ENCODE data around the gene SPAG16.

Gene SPAG16

GRCh38 chr2:214412679-214413078 lies 1128.4 kb downstream of the SPAG16 start:
- no peaks in the 10 kb centered on the region for H3F3A ChIP-seq (ENCODE audit: insufficient read depth, low read length)
- H3K4me3 ChIP-seq (ENCODE audit: low read depth, low read length, poor library complexity, severe bottlenecking): no peak overlapping the region
- no peaks in the 10 kb centered on the region for H3K79me2 ChIP-seq (ENCODE audit: insufficient read depth, low read length)
- H3K27ac ChIP-seq (ENCODE audit: low read depth, low read length, poor library complexity, severe bottlenecking): no peak overlapping the region
- no peaks in the 10 kb centered on the region for H4K20me1 ChIP-seq (ENCODE audit: insufficient read depth, low read length)
- H3K9ac ChIP-seq (ENCODE audit: low read length): no peak overlapping the region
- H3K36me3 ChIP-seq (ENCODE audit: insufficient read depth, low read length): no peaks in the 10 kb centered on the region
- no peak overlapping the region for H3K4me2 ChIP-seq (ENCODE audit: low read length)
- H3K9me2 ChIP-seq (ENCODE audit: low read depth, low read length): no peaks in the 10 kb centered on the region
- TF ChIP-seq CTCF (IDR thresholded peaks at IDR 0.05; ENCODE audit: low read length): no peak
- no peak for TF ChIP-seq EZH2 (IDR thresholded peaks at IDR 0.05; ENCODE audit: borderline replicate concordance, low read length)
- H3K4me1 ChIP-seq (ENCODE audit: insufficient read depth, low read length, severe bottlenecking): no peaks in the 10 kb centered on the region
- H3K27me3 ChIP-seq (ENCODE audit: insufficient read depth, low read length): no peaks in the 10 kb centered on the region
- H3K9me3 ChIP-seq (ENCODE audit: low read length): no peaks in the 10 kb centered on the region
- no peak overlapping the region for H2AFZ ChIP-seq (ENCODE audit: low read length)

GRCh38 chr2:214436470-214436869 lies 1152.2 kb downstream of the SPAG16 start:
- Histone ChIP-seq H3K4me3 (ENCODE audit: low read depth, low read length, poor library complexity, severe bottlenecking) (no peak overlapping the region), H3K27ac (ENCODE audit: low read depth, low read length, poor library complexity, severe bottlenecking) (no peak overlapping the region), H3K9ac (ENCODE audit: low read length) (no peak overlapping the region), H3F3A (ENCODE audit: insufficient read depth, low read length) (no peaks in the 10 kb centered on the region), H3K79me2 (ENCODE audit: insufficient read depth, low read length) (no peaks in the 10 kb centered on the region), H3K4me2 (ENCODE audit: low read length) (no peak overlapping the region), H3K4me1 (ENCODE audit: insufficient read depth, low read length, severe bottlenecking) (no peaks in the 10 kb centered on the region), H2AFZ (ENCODE audit: low read length) (no peak overlapping the region), H3K27me3 (ENCODE audit: insufficient read depth, low read length) (no peaks in the 10 kb centered on the region), H3K36me3 (ENCODE audit: insufficient read depth, low read length) (no peaks in the 10 kb centered on the region), H3K9me3 (ENCODE audit: low read length) (no peaks in the 10 kb centered on the region), H3K9me2 (ENCODE audit: low read depth, low read length) (no peaks in the 10 kb centered on the region; the same call in 1 of the 2 replicates), H4K20me1 (ENCODE audit: insufficient read depth, low read length) (no peaks in the 10 kb centered on the region)
- TF ChIP-seq EZH2 (IDR thresholded peaks at IDR 0.05; ENCODE audit: borderline replicate concordance, low read length) (no peak), CTCF (IDR thresholded peaks at IDR 0.05; ENCODE audit: low read length) (no peak)

- Histone ChIP-seq H3K27me3 (ENCODE audit: insufficient read depth, low read length) (no peaks in the 10 kb centered on the region), H3K36me3 (ENCODE audit: insufficient read depth, low read length) (no peaks in the 10 kb centered on the region), H3K9ac (ENCODE audit: low read length) (no peak overlapping the region), H2AFZ (ENCODE audit: low read length) (no peak overlapping the region), H3K9me3 (ENCODE audit: low read length) (no peaks in the 10 kb centered on the region), H3F3A (ENCODE audit: insufficient read depth, low read length) (no peaks in the 10 kb centered on the region), H4K20me1 (ENCODE audit: insufficient read depth, low read length) (no peaks in the 10 kb centered on the region), H3K9me2 (ENCODE audit: low read depth, low read length) (no peaks in the 10 kb centered on the region), H3K4me3 (ENCODE audit: low read depth, low read length, poor library complexity, severe bottlenecking) (no peak overlapping the region), H3K79me2 (ENCODE audit: insufficient read depth, low read length) (no peaks in the 10 kb centered on the region), H3K4me2 (ENCODE audit: low read length) (no peak overlapping the region), H3K4me1 (ENCODE audit: insufficient read depth, low read length, severe bottlenecking) (no peaks in the 10 kb centered on the region), H3K27ac (ENCODE audit: low read depth, low read length, poor library complexity, severe bottlenecking) (no peak overlapping the region)
- TF ChIP-seq EZH2 (IDR thresholded peaks at IDR 0.05; ENCODE audit: borderline replicate concordance, low read length) (no peak), CTCF (IDR thresholded peaks at IDR 0.05; ENCODE audit: low read length) (no peak)
Measured at GRCh38 chr2:214450118-214450894, 1166.0 kb downstream of the SPAG16 start.

Measured in OCI-LY1 (cell line).